Testis (tissue), 2 donors: Measurements from ENCODE around the gene SWAP70.

ENCODE experiments used
- POLR2A ChIP-seq: fragments of 450-650 bp; IDR thresholded peaks from one replicate; pipeline ENCODE4 v1.6.1; 2017; ENCODE audit warnings: antibody characterized with exemption, mild to moderate bottlenecking, moderate library complexity
- TF ChIP-seq, protein P1 (sequence below), 3 experiments: fragments of 450-650 bp in 2 of 3; fragments of 200-600 bp in 1 of 3; sonication (generic) in 1 of 3; IDR thresholded peaks; one replicate each; pipeline ENCODE4 v1.5.1; 2016 to 2019; ENCODE audit warnings: antibody characterized with exemption in 3 of 3, mild to moderate bottlenecking in 2 of 3, moderate library complexity in 1 of 3

GRCh38 chr11:9675691-9676090, 11.8 kb downstream of the SWAP70 start:
- TF ChIP-seq, protein P1, sequence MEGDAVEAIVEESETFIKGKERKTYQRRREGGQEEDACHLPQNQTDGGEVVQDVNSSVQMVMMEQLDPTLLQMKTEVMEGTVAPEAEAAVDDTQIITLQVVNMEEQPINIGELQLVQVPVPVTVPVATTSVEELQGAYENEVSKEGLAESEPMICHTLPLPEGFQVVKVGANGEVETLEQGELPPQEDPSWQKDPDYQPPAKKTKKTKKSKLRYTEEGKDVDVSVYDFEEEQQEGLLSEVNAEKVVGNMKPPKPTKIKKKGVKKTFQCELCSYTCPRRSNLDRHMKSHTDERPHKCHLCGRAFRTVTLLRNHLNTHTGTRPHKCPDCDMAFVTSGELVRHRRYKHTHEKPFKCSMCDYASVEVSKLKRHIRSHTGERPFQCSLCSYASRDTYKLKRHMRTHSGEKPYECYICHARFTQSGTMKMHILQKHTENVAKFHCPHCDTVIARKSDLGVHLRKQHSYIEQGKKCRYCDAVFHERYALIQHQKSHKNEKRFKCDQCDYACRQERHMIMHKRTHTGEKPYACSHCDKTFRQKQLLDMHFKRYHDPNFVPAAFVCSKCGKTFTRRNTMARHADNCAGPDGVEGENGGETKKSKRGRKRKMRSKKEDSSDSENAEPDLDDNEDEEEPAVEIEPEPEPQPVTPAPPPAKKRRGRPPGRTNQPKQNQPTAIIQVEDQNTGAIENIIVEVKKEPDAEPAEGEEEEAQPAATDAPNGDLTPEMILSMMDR (IDR thresholded peaks at IDR 0.05) = no peak
- TF ChIP-seq POLR2A = no peak
